KBM-7 (cell line): Measurements from ENCODE around the gene WASHC2A.
"Not testable (repeated sequence)": the region's sequence is repeated elsewhere in the genome, so short reads cannot be mapped to it uniquely, and the experiment has no call there.

ENCODE experiments used
- DNase-seq: peaks from one replicate; pipeline ENCODE4 v3.0.0-alpha.2; 2015
- in situ Hi-C: fragments of 300-500 bp; cut with MboI; formaldehyde crosslinking; loops from 2 replicates; pipeline ENCODE4 v1.14.3; 2020; ENCODE audit warnings: low sequenced_read_pairs, low pct_unique_long_range_greater_than_20kb, mixed read lengths

The WASHC2A gene

GRCh38 chr10:50061548-50061947, 6.2 kb upstream of the WASHC2A start:
- DNase-seq, in situ Hi-C loops: not testable (repeated sequence)

- DNase-seq, result no peak
- in situ Hi-C loops, result no loop called here
Observed at GRCh38 chr10:50063100-50063499, 4.7 kb upstream of the WASHC2A start.

- in situ Hi-C loops, DNase-seq: not testable (repeated sequence)
Observed at GRCh38 chr10:50068352-50068659, 552 bp downstream of the WASHC2A start.

GRCh38 chr10:50075139-50075538, 7.4 kb downstream of the WASHC2A start:
- in situ Hi-C loops, result not testable (repeated sequence)

GRCh38 chr10:50075544-50075943, 7.8 kb downstream of the WASHC2A start:
- in situ Hi-C loops, result not testable (repeated sequence)
- peak; percentile 26 for DNase-seq

More at GRCh38 chr10:50075139-50075538, 7.4 kb downstream of the WASHC2A start:
- DNase-seq, result not testable (repeated sequence)

GRCh38 chr10:50091304-50091703, 23.6 kb downstream of the WASHC2A start:
- DNase-seq, in situ Hi-C loops: not testable (repeated sequence)

- in situ Hi-C loops, result not testable (repeated sequence)
Observed at GRCh38 chr10:50092928-50093327, 25.2 kb downstream of the WASHC2A start.

GRCh38 chr10:50094630-50095029, 26.9 kb downstream of the WASHC2A start:
- DNase-seq, in situ Hi-C loops: not testable (repeated sequence)

More at GRCh38 chr10:50092928-50093327, 25.2 kb downstream of the WASHC2A start:
- not testable (repeated sequence) for DNase-seq

- in situ Hi-C loops, DNase-seq: not testable (repeated sequence)
Observed at GRCh38 chr10:50095402-50095801, 27.6 kb downstream of the WASHC2A start.

GRCh38 chr10:50096722-50097121, 29.0 kb downstream of the WASHC2A start:
- DNase-seq, in situ Hi-C loops: not testable (repeated sequence)

- DNase-seq, in situ Hi-C loops: not testable (repeated sequence)
Observed at GRCh38 chr10:50098645-50099044, 30.9 kb downstream of the WASHC2A start.

- in situ Hi-C loops, result not testable (repeated sequence)
- peak; percentile 43 for DNase-seq
Observed at GRCh38 chr10:50101139-50101582, 33.4 kb downstream of the WASHC2A start.

GRCh38 chr10:50101747-50102146, 34.0 kb downstream of the WASHC2A start:
- in situ Hi-C loops, result not testable (repeated sequence)

GRCh38 chr10:50102267-50102666, 34.5 kb downstream of the WASHC2A start:
- in situ Hi-C loops, result not testable (repeated sequence)

More at GRCh38 chr10:50101747-50102146, 34.0 kb downstream of the WASHC2A start:
- not testable (repeated sequence) for DNase-seq

GRCh38 chr10:50108999-50109698, 41.4 kb downstream of the WASHC2A start:
- DNase-seq, in situ Hi-C loops: not testable (repeated sequence)

More at GRCh38 chr10:50102267-50102666, 34.5 kb downstream of the WASHC2A start:
- not testable (repeated sequence) for DNase-seq

GRCh38 chr10:50112419-50113112, 44.8 kb downstream of the WASHC2A start:
- DNase-seq, in situ Hi-C loops: not testable (repeated sequence)

- in situ Hi-C loops, result not testable (repeated sequence)
Observed at GRCh38 chr10:50126765-50127164, 59.0 kb downstream of the WASHC2A start.

GRCh38 chr10:50127770-50128292, 60.1 kb downstream of the WASHC2A start:
- in situ Hi-C loops, DNase-seq: not testable (repeated sequence)

More at GRCh38 chr10:50126765-50127164, 59.0 kb downstream of the WASHC2A start:
- DNase-seq, result not testable (repeated sequence)

- in situ Hi-C loops, DNase-seq: not testable (repeated sequence)
Observed at GRCh38 chr10:50131245-50131965, 63.7 kb downstream of the WASHC2A start.
